ENCODE measurements around the gene ABTB2. TPM values are rescaled to one million over a fixed set of nuclear protein-coding genes. Genes with fewer than 3 reads are reported as not detected.
"Not testable (repeated sequence)": the region's sequence is repeated elsewhere in the genome, so short reads cannot be mapped to it uniquely, and the experiment has no call there.

The ABTB2 gene
- total RNA-seq, 1 experiment from 2014 or later, result 5.5 TPM

DNA sequence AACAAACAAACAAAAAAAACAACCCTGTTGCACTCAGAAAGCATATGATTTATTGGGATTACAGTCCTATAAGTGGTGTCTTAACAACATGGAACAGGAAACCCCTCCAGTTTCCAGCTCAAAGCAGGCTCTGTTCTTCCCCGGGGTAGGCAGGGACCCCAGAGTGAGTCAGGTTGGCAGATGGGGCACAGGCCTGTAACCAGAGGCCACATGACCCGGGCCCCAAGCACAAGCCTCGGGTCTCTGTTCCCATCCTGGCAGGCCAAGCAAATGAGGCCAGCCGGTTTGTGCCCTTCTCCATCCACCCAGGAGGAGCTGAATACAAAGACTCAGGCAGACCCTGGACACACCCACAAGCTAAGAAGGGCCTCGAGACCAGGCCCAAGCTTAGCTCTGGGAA, 176.6 kb downstream of the ABTB2 start:
- Histone ChIP-seq H3K9me3 (ENCODE audit: control insufficient read depth, low read depth, low read length) (no peaks in the 10 kb centered on the region), H3K23ac (ENCODE audit: insufficient read length, low read depth, low read length) (no peak overlapping the region), H3K18ac (ENCODE audit: insufficient read length, low read depth, low read length) (no peak overlapping the region), H4K20me1 (ENCODE audit: control insufficient read depth, insufficient read depth, insufficient read length) (no peaks in the 10 kb centered on the region), H3K4me1 (ENCODE audit: insufficient read depth, low read length) (no peaks in the 10 kb centered on the region), H3K56ac (ENCODE audit: insufficient read length, low read depth, low read length) (no peak overlapping the region), H2BK12ac (ENCODE audit: insufficient read length, low read depth, low read length) (no peak overlapping the region), H3K4ac (ENCODE audit: low read depth, low read length) (no peak overlapping the region), H2BK5ac (ENCODE audit: insufficient read length, low read length) (no peak overlapping the region), H2AFZ (ENCODE audit: low read length) (no peak overlapping the region), H3K27ac (ENCODE audit: insufficient read length, low read depth, low read length) (no peak overlapping the region), H2BK20ac (ENCODE audit: low read depth, low read length, poor library complexity, severe bottlenecking) (no peak overlapping the region), H3K79me2 (ENCODE audit: insufficient read depth, low read length) (no peaks in the 10 kb centered on the region), H2BK15ac (ENCODE audit: low read depth, low read length) (no peak overlapping the region), H2BK120ac (ENCODE audit: low read depth, low read length, poor library complexity, severe bottlenecking) (no peak overlapping the region), H3T11ph (ENCODE audit: low read length) (no peak overlapping the region), H3K4me2 (ENCODE audit: insufficient read depth, insufficient read length, low read length) (no peak overlapping the region), H3K23me2 (ENCODE audit: insufficient read length, low read depth, low read length, poor library complexity, severe bottlenecking) (peaks cover under 1% of the 10 kb centered on the region), H3K27me3 (ENCODE audit: insufficient read depth, low read length) (no peaks in the 10 kb centered on the region), H3K14ac (ENCODE audit: insufficient read depth, low read length) (no peak overlapping the region), H3K79me1 (ENCODE audit: insufficient read depth, low read depth, low read length, poor library complexity, severe bottlenecking) (no peaks in the 10 kb centered on the region), H4K8ac (replicated peaks; ENCODE audit: insufficient read length, low read depth, low read length) (no peak overlapping the region), H4K91ac (ENCODE audit: insufficient read length, low read depth, low read length) (no peak overlapping the region), H3K9ac (ENCODE audit: extremely low read depth, insufficient read length, low read length) (no peak overlapping the region), H2AK5ac (ENCODE audit: insufficient read length, low read length) (no peak overlapping the region), H4K5ac (ENCODE audit: insufficient read length, low read depth, low read length) (no peak overlapping the region)
- Mint-ChIP-seq H3K4me1 (peaks cover 14 to 15% of the 10 kb centered on the region in 2 experiments), H3K4me3 (no peak overlapping the region), H3K36me3 (ENCODE audit: insufficient read depth in 1 of 3, low read depth in 3 of 3) (no peaks in the 10 kb centered on the region), H3K27me3 (ENCODE audit: low read depth) (no peaks in the 10 kb centered on the region; the same call in 1 of the 2 replicates), H3K27ac (no peak overlapping the region), H3K9me3 (no peaks in the 10 kb centered on the region)
- DNase-seq, result no peak
- no peak for TF ChIP-seq CTCF (conservative IDR thresholded peaks at IDR 0.05)
- no CpG with 5 or more reads among the region's 5 CpGs for WGBS (ENCODE audit: extremely low coverage, insufficient read length, low lambda C conversion rate)

GRCh38 chr11:34180814-34181165, 177.0 kb downstream of the ABTB2 start:
- not testable (repeated sequence) for H2BK120ac ChIP-seq (ENCODE audit: low read depth, low read length, poor library complexity, severe bottlenecking); H3K79me2 ChIP-seq (ENCODE audit: insufficient read depth, low read length); H3K27me3 ChIP-seq (ENCODE audit: insufficient read depth, low read length); H3K9ac ChIP-seq (ENCODE audit: extremely low read depth, insufficient read length, low read length); H3K23ac ChIP-seq (ENCODE audit: insufficient read length, low read depth, low read length); H3K9me3 ChIP-seq (ENCODE audit: control insufficient read depth, low read depth, low read length); H3K4me2 ChIP-seq (ENCODE audit: insufficient read depth, insufficient read length, low read length); H4K20me1 ChIP-seq (ENCODE audit: control insufficient read depth, insufficient read depth, insufficient read length); H3K27me3 Mint-ChIP-seq (ENCODE audit: low read depth); H2AK5ac ChIP-seq (ENCODE audit: insufficient read length, low read length); H3K18ac ChIP-seq (ENCODE audit: insufficient read length, low read depth, low read length); H2BK5ac ChIP-seq (ENCODE audit: insufficient read length, low read length); H3K36me3 Mint-ChIP-seq (ENCODE audit: insufficient read depth in 1 of 3, low read depth in 3 of 3); H3K79me1 ChIP-seq (ENCODE audit: insufficient read depth, low read depth, low read length, poor library complexity, severe bottlenecking); H2BK20ac ChIP-seq (ENCODE audit: low read depth, low read length, poor library complexity, severe bottlenecking); H3K23me2 ChIP-seq (ENCODE audit: insufficient read length, low read depth, low read length, poor library complexity, severe bottlenecking); H3K9me3 Mint-ChIP-seq; H4K8ac ChIP-seq (replicated peaks; ENCODE audit: insufficient read length, low read depth, low read length); H3K4me1 ChIP-seq (ENCODE audit: insufficient read depth, low read length); H3K4ac ChIP-seq (ENCODE audit: low read depth, low read length); H3K27ac ChIP-seq (ENCODE audit: insufficient read length, low read depth, low read length); H2BK12ac ChIP-seq (ENCODE audit: insufficient read length, low read depth, low read length); H3K27ac Mint-ChIP-seq; H2AFZ ChIP-seq (ENCODE audit: low read length); H4K5ac ChIP-seq (ENCODE audit: insufficient read length, low read depth, low read length); H2BK15ac ChIP-seq (ENCODE audit: low read depth, low read length); H3T11ph ChIP-seq (ENCODE audit: low read length); H3K4me3 Mint-ChIP-seq; DNase-seq; H3K14ac ChIP-seq (ENCODE audit: insufficient read depth, low read length); H3K56ac ChIP-seq (ENCODE audit: insufficient read length, low read depth, low read length); H4K91ac ChIP-seq (ENCODE audit: insufficient read length, low read depth, low read length)
- H3K4me1 Mint-ChIP-seq, result peaks cover 10% of the 10 kb centered on the region in 2 experiments
- no CpG with 5 or more reads among the region's 5 CpGs for WGBS (ENCODE audit: extremely low coverage, insufficient read length, low lambda C conversion rate)
